GM18502 (cell line): ENCODE measurements around the gene SLC6A19.
"Not testable (repeated sequence)": the region's sequence is repeated elsewhere in the genome, so short reads cannot be mapped to it uniquely, and the experiment has no call there.

Source experiments
- ATAC-seq: cut with Tn5 transposase; IDR thresholded peaks from one replicate; pipeline ENCODE4 v1.9.1; 2021; ENCODE audit warnings: mild to moderate bottlenecking; ENCODE audit not compliant: unreplicated experiment, poor library complexity

SLC6A19 gene

GRCh38 chr5:1254196-1254595, 52.8 kb downstream of the SLC6A19 start:
- no peak for ATAC-seq

- no peak for ATAC-seq
Measured at GRCh38 chr5:1255081-1255561, 53.7 kb downstream of the SLC6A19 start.

DNA sequence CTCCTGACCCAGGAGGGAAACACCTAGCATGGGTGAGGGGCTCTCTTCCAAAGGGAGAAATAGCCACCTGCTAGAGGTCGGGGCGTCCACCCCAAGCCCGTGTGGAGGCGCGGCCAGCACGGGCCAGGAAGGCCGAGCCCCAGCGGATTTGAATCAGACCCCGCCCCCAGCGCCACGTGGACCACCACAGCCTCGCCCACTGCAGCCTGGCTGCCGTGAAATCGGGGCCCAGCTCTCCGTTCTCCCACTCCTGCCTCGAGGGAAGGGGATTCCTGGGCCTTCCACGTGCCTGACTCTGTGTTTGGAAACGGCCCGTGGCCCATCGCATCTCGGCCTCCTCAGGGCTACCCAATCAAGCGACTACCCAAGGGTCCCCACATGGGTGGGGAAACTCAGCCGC, 55.4 kb downstream of the SLC6A19 start:
- ATAC-seq, result no peak

GRCh38 chr5:1257363-1257762, 56.0 kb downstream of the SLC6A19 start:
- no peak for ATAC-seq

- no peak for ATAC-seq
Measured at GRCh38 chr5:1257841-1258240, 56.4 kb downstream of the SLC6A19 start.

- ATAC-seq, result no peak
Measured at GRCh38 chr5:1259806-1260480, 58.5 kb downstream of the SLC6A19 start.

GRCh38 chr5:1261643-1262042, 60.2 kb downstream of the SLC6A19 start:
- no peak for ATAC-seq

DNA sequence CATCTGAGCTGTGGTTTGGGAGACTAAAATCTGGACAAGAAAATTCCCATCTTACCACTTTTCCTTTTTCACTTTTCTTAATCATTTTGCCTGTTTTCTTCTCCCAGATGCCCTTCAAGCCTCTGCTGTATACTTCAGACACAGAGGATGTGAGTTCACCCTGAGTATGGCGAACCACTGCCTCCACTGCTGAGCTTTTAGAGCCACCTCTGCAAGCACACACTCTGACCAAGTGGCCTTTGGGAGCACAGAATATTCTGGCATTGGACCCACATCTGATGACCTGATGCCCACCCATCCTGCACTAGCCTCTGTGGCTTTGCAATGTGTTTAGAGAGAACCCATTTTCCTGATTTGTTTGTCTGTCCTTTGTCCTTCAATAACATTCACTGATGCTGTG, 61.0 kb downstream of the SLC6A19 start:
- ATAC-seq, result no peak

DNA sequence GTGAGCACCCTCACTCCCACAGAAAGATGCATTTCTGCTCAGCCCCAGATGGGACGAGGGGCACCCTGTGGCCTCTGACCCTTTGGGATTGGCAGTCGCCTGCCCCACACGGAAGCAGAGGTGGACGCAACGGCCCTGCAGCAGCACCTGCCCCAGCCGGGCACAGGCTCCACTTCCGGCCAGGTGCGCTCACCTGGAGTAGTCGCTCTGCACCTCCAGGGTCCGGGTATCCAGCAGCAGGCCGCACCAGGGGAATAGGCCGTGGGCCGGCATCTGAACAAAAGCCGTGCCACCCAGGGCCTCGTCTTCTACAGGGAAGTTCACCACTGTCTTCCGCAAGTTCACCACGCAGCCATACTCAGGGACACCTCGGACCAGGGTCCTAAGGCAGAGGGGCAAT, 62.8 kb downstream of the SLC6A19 start:
- ATAC-seq, result no peak

GRCh38 chr5:1265026-1265425, 63.6 kb downstream of the SLC6A19 start:
- ATAC-seq, result no peak

DNA sequence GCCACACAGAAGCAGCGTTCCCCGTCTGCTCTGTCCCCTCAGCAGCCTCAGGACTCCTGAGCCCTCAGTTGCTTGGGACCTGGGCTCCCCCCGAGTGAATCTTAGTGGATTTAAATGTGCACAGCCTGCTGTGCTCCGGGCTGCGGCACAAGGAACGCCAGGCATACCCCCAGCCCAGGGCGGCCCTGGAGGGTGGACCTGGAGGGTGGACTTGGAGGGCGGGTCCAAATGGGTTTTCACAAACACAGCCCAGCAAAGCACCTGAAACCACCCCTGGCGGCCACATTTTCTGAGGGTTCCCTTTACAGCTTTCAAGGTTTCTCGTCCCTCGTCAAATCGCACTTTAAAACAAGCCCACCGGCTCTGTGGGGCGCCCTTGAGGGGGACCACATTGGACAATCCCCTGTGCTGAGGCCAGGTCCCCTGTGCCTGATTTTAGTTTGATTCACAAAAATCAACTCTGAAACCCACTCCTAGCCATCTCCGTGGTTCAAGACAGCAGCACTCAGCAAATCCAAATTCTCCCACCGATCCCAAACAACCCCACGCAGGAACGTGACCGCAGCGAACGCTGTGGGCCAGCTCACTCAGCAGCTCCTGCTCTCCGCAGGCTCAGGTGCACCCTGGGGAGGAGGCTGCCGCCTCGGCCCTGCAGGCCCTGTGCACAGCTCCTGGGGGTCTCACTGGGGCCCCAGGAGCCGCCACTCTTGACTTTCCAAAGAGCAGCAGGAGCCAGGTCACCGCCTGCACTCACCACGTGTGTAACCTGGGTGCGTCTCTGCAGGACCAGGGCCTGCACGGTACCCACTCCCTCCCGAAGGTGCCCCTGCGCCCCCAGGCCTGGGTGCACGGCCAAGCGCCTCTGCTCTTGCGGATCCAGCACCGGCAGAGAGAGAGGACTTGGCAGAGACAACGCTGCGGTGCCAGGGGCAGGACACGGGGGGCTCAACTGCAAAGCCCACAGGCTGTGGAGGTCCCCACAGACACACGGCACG, 64.4 kb downstream of the SLC6A19 start:
- no peak for ATAC-seq

DNA sequence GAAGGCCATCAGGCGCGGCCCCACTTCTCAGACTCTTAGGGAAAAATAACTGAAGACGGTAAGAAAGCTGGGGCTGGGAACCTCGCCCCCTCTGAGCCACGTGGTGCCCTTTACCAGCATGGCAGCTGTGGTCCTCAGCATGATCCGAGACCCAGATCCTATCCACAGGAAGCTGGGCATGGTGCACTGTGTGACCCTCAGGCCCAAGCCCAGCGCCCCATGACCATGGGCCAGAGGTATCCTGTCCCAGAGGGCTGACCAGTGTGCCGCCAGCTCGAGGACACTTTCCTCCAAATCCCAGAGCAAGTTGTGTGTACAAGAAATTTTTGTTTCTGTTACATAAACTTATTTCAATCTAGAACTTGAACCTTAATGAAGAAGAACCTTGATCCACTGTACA, 65.4 kb downstream of the SLC6A19 start:
- no peak for ATAC-seq

DNA sequence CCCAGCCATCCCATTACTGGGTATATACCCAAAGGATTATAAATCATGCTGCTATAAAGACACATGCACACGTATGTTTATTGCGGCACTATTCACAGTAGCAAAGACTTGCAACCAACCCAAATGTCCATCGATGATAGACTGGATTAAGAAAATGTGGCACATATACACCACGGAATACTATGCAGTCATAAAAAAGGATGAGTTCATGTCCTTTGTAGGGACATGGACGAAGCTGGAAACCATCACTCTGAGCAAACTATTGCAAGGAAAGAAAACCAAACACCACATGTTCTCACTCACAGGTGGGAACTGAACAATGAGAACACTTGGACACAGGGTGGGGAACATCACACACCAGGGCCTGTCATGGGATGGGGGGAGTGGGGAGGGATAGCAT, 66.1 kb downstream of the SLC6A19 start:
- ATAC-seq, result not testable (repeated sequence)

- no peak for ATAC-seq
Measured at GRCh38 chr5:1268056-1268455, 66.7 kb downstream of the SLC6A19 start.

GRCh38 chr5:1268666-1269065, 67.3 kb downstream of the SLC6A19 start:
- no peak for ATAC-seq

- no peak for ATAC-seq
Measured at GRCh38 chr5:1270426-1270825, 69.0 kb downstream of the SLC6A19 start.

DNA sequence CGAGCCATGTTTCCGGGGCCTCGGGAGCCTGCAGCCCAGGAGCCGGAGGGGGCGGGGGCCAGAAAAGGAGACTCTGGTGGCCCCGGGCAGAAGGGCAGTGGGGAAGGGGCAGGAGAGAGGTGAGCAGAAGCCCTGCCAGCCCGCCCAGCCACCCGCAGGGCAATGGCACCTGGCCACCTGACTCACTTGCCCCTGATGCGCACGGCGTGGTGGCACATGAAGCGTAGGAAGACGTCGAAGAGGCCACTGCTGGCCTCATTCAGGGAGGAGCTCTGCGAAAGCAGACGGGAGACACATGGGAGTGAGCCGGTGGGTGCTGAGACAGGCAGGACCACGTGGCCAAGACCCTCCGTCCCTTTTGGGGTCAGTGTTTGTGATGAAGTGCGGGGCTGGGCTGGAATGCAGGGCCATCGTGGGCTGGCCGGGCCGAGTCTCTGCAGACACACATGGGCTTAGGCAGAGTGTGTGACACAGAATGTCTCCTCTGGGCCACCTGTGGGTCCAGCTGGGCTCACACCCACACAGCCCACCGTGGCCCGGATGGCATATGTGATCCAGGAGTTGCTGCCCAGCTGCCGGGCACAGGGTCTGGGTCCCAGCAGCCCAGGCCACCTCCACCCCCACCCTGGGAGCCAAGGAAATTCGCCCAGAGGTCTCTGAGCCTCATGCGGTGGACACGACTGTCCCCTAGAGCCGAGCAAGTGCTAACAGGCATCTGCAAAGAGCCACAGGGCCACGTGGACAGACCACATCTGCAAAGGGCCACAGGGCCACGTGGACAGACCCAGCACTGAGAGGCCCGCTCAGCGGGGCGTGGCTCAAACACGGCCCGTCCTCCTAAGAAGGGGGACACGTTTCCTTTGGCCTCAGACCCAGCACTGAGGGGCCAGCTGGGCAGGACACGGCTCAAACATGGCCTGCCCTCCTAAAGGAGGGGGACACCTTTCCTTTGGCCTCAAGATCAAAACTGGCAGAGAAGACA, 69.8 kb downstream of the SLC6A19 start:
- no peak for ATAC-seq

- no peak for ATAC-seq
Measured at GRCh38 chr5:1272201-1272600, 70.8 kb downstream of the SLC6A19 start.

DNA sequence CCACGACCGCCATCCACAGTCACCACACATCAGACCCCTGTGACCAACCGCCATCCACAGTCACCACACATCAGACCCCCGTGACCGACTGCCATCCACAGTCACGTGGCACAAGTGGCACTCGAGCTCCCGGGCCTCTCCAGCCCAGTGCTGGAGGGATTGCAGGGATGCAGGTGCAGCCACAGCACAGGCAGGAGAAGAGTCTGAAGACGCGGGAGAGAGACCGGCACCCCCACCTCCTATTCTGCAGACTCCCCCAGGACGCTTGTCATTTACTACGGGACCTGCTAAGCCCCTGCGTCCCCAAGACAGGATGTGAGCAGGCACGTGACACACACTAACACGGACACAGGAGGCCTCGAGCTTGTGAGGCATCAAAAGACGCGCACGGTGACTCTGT, 72.3 kb downstream of the SLC6A19 start:
- no peak for ATAC-seq

- ATAC-seq, result no peak
Measured at GRCh38 chr5:1274471-1274870, 73.1 kb downstream of the SLC6A19 start.
